A673 (cell line): Measurements from ENCODE around the gene SAMD14. TPM values are rescaled to one million over a fixed set of nuclear protein-coding genes. Genes with fewer than 3 reads are reported as not detected.
"Not testable (repeated sequence)": the region's sequence is repeated elsewhere in the genome, so short reads cannot be mapped to it uniquely, and the experiment has no call there.

ENCODE experiments used
- BruUV-seq: library from RNA; stranded (reverse); fragments of 400-500 nt; replicated peaks from 2 replicates; lab custom pipeline; 2021; lab: Mats Ljungman, UMichigan
- CTCF ChIA-PET: fragments of 300-600 bp; sonication (Branson Sonifier 250); formaldehyde crosslinking; loops from one replicate; lab custom pipeline; 2022; ENCODE audit warnings: antibody characterized with exemption; lab: Charles Lee
- POLR2A ChIA-PET: fragments of 300-600 bp; sonication (Branson Sonifier 250); formaldehyde crosslinking; loops from one replicate; lab custom pipeline; 2022; ENCODE audit warnings: antibody characterized with exemption; ENCODE audit not compliant: low non-redundant PET; lab: Charles Lee
- DNase-seq: peaks from one replicate; pipeline ENCODE4 v3.0.0-alpha.2; 2015; ENCODE audit warnings: low spot score
- H3K27ac ChIP-seq: fragments of 200-600 bp; sonication (generic); 2 replicates; pipeline ENCODE4 v1.5.1; 2016; ENCODE audit warnings: mixed run types, low read depth, mild to moderate bottlenecking, mixed read lengths, antibody characterized with exemption, low read length; ENCODE audit not compliant: poor library complexity, severe bottlenecking
- H3K27me3 ChIP-seq: fragments of 200-600 bp; sonication (generic); replicated peaks from 2 replicates; pipeline ENCODE4 v1.6.1; 2017; ENCODE audit warnings: mixed run types, low read depth, mild to moderate bottlenecking, mixed read lengths, antibody characterized with exemption, low read length; ENCODE audit not compliant: insufficient read depth, poor library complexity
- H3K36me3 ChIP-seq: fragments of 200-600 bp; sonication (generic); 2 replicates; pipeline ENCODE4 v1.6.1; 2016; ENCODE audit warnings: mixed run types, mild to moderate bottlenecking, mixed read lengths, antibody characterized with exemption, low read length; ENCODE audit not compliant: insufficient read depth, poor library complexity, severe bottlenecking
- H3K4me1 ChIP-seq: fragments of 200-600 bp; sonication (generic); 2 replicates; pipeline ENCODE4 v1.6.1; 2017; ENCODE audit warnings: mixed run types, mild to moderate bottlenecking, mixed read lengths, antibody characterized with exemption, low read length; ENCODE audit not compliant: insufficient read depth, poor library complexity, severe bottlenecking
- H3K4me3 ChIP-seq: fragments of 200-600 bp; sonication (generic); 2 replicates; pipeline ENCODE4 v1.5.1; 2016; ENCODE audit warnings: low read depth, mixed run types, mild to moderate bottlenecking, mixed read lengths, low read length; ENCODE audit not compliant: poor library complexity, severe bottlenecking
- H3K9me3 ChIP-seq: fragments of 200-600 bp; sonication (generic); 2 replicates; pipeline ENCODE4 v1.6.1; 2016; ENCODE audit warnings: mixed run types, low read depth, mild to moderate bottlenecking, mixed read lengths, antibody characterized with exemption, low read length; ENCODE audit not compliant: poor library complexity, severe bottlenecking
- EZH2 ChIP-seq: fragments of 200-600 bp; sonication (generic); IDR thresholded peaks from 2 replicates; pipeline ENCODE4 v1.6.1; 2017; ENCODE audit warnings: borderline replicate concordance, low read depth, mild to moderate bottlenecking, mixed read lengths, antibody characterized with exemption, low read length; ENCODE audit not compliant: poor library complexity, severe bottlenecking
- intact Hi-C: fragments of 100-400 bp; cut with micrococcal nuclease; formaldehyde crosslinking; loops from one replicate; pipeline ENCODE4 v1.10.0; 2022; ENCODE audit not compliant: unreplicated experiment
- total RNA-seq: library from RNA; stranded (reverse); gene quantifications from 2 replicates; pipeline ENCODE4 v1.2.3, GENCODE V29; 2021
- TF ChIP-seq, protein P1 (sequence below): fragments of 300-800, 200-600 bp; sonication (generic); conservative IDR thresholded peaks from 2 replicates; pipeline ENCODE4 v1.5.1; 2017; ENCODE audit warnings: low read depth, mild to moderate bottlenecking, antibody characterized with exemption, low read length, moderate library complexity, mixed read lengths

The SAMD14 gene
- total RNA-seq, 1 experiment from 2014 or later = 45.0 TPM

DNA sequence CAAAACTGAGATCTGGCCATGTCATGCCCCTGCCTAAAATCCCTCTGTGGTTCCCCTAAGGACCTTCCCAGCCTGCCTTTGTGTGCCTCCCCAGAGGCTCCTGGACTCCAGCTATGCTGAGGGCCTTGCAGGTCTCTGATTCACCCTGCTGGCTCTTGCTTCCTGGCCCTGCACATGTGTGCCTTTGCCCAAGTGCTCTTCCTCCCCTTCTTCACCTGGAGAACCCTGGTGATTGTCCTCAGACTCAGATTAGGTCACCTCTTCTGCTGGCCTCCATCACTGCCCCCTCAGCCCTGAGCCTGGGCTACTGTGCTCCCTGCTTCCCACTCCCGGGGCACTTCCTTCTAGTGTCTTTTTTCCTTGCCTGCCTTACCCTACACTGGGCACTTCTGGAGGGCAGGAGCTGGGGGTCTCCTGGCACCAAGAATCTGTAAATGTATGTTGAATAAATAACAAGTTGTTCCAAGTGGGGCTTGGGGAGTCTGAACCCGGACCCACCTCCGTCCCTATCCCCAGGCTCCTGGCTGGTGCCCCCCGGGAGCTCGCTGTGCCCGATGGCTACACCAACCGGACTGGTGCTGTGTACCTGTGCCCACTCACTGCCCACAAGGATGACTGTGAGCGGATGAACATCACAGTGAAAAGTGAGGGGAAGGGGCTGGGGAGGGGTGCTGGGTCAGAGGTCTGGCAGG is 66.3 kb downstream of the SAMD14 start:
- Histone ChIP-seq H3K4me3 (no peak overlapping the region), H3K9me3 (no peaks in the 10 kb centered on the region), H3K27me3 (no peaks in the 10 kb centered on the region), H3K36me3 (no peaks in the 10 kb centered on the region), H3K27ac (no peak overlapping the region), H3K4me1 (peaks cover 8% of the 10 kb centered on the region)
- POLR2A ChIA-PET = no interaction called here
- no TSS peak for BruUV-seq
- CTCF ChIA-PET = no interaction called here
- intact Hi-C loops = no loop called here
- no peak for DNase-seq
- TF ChIP-seq, protein P1, sequence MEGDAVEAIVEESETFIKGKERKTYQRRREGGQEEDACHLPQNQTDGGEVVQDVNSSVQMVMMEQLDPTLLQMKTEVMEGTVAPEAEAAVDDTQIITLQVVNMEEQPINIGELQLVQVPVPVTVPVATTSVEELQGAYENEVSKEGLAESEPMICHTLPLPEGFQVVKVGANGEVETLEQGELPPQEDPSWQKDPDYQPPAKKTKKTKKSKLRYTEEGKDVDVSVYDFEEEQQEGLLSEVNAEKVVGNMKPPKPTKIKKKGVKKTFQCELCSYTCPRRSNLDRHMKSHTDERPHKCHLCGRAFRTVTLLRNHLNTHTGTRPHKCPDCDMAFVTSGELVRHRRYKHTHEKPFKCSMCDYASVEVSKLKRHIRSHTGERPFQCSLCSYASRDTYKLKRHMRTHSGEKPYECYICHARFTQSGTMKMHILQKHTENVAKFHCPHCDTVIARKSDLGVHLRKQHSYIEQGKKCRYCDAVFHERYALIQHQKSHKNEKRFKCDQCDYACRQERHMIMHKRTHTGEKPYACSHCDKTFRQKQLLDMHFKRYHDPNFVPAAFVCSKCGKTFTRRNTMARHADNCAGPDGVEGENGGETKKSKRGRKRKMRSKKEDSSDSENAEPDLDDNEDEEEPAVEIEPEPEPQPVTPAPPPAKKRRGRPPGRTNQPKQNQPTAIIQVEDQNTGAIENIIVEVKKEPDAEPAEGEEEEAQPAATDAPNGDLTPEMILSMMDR = no peak
- TF ChIP-seq EZH2 = no peak

DNA sequence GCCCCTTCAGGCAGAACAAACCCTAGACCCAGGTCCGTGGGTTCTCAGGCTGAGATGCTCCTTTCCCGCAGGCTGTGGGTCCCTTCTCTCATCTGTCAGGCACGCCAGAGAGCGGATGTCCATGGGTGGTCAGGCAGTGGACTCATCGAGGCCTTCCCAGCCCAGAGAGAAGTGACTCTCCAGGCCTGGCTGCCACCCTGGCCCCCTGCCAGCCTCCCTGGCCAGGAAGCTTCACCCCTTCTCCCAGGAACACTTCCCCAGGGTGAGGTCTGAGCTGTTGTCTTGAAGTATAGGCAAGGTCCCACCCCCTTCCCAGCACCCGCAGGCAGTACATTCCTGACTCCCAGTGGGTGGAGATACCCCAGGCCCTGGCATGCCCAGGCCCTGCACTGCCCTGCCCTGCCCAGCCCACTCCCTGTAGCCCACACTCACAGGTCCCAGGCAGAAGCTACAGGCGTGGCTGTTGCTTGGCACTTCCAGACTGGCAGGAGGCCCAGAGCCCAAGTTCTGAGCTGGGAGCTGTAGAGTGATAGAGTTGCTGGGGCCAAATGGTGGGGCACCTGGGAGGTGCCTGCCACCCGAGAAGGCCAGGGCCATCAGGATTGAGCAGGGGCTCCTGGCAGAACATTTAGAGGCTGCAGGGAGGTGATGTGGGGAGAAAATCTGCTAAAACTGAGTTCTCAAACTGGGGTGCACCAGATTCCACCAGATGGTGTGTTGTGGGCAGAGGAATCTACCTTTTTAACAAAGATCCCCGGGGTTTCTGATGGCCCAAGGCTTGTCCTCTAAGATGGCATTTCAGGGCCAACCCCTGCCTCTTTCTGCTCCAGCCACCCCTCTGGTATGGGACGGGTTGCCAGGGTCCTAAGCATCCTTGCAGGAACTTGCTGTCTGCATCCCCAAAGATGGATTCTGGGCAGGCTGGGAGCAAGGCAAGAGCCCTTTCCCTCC is 67.4 kb downstream of the SAMD14 start:
- H3K9me3 ChIP-seq = no peaks in the 10 kb centered on the region
- H3K4me3 ChIP-seq = no peak overlapping the region
- H3K27ac ChIP-seq = no peak overlapping the region
- DNase-seq = no peak
- peaks cover 3% of the 10 kb centered on the region for H3K27me3 ChIP-seq
- no peaks in the 10 kb centered on the region for H3K36me3 ChIP-seq
- intact Hi-C loops = no loop called here
- H3K4me1 ChIP-seq = peaks cover 8% of the 10 kb centered on the region
- no peak for TF ChIP-seq EZH2
- TF ChIP-seq, protein P1 = no peak
- POLR2A ChIA-PET = no interaction called here
- no TSS peak for BruUV-seq
- CTCF ChIA-PET = interaction anchor here (1.0 kb wide), 1 partner anchor 32 kb away, joined by 3 read pairs; no protein-coding TSS in a partner anchor

DNA sequence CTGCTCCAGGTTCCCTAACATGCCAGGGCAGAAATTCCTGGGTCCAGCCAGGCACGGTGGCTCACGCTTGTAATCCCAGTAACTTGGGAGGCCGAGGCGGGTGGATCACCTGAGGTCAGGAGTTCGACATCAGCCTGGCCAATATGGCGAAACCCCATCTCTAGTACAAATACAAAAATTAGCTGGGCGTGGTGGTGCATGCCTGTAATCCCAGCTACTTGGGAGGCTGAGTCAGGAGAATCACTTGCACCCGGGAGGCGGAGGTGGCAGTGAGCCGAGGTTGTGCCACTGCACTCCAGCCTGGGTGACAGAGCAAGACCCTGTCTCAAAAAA is 68.3 kb downstream of the SAMD14 start:
- H3K4me1 ChIP-seq, H3K9me3 ChIP-seq, POLR2A ChIA-PET, DNase-seq, H3K27ac ChIP-seq, BruUV-seq, intact Hi-C loops, H3K36me3 ChIP-seq, H3K4me3 ChIP-seq: not testable (repeated sequence)
- CTCF ChIA-PET = interaction anchor here (1.0 kb wide), 1 partner anchor 33 kb away, joined by 3 read pairs; no protein-coding TSS in a partner anchor
- H3K27me3 ChIP-seq = peaks cover 12% of the 10 kb centered on the region
